Glutamatergic neuron (in vitro differentiated cells): ENCODE data around the gene ZNF652. TPM values are rescaled to one million over a fixed set of nuclear protein-coding genes. Genes with fewer than 3 reads are reported as not detected.

Experiments used
- DNase-seq: peaks from one replicate; pipeline ENCODE4 v3.0.0; 2022
- H3K27ac Mint-ChIP-seq: one replicate; pipeline ENCODE4 v1.8.0; 2020; ENCODE audit warnings: mild to moderate bottlenecking, mixed read lengths, inconsistent platforms; ENCODE audit not compliant: unreplicated experiment
- H3K27me3 Mint-ChIP-seq: one replicate; pipeline ENCODE4 v1.8.0; 2020; ENCODE audit warnings: mild to moderate bottlenecking, moderate library complexity, mixed read lengths, inconsistent platforms; ENCODE audit not compliant: unreplicated experiment
- H3K36me3 Mint-ChIP-seq: one replicate; pipeline ENCODE4 v1.8.0; 2020; ENCODE audit warnings: mild to moderate bottlenecking, mixed read lengths, inconsistent platforms; ENCODE audit not compliant: unreplicated experiment
- H3K4me1 Mint-ChIP-seq: one replicate; pipeline ENCODE4 v1.8.0; 2020; ENCODE audit warnings: mild to moderate bottlenecking, low read depth, mixed read lengths, inconsistent platforms; ENCODE audit not compliant: unreplicated experiment
- H3K4me3 Mint-ChIP-seq: one replicate; pipeline ENCODE4 v1.8.0; 2020; ENCODE audit warnings: mild to moderate bottlenecking, mixed read lengths, inconsistent platforms; ENCODE audit not compliant: unreplicated experiment
- H3K9me3 Mint-ChIP-seq: one replicate; pipeline ENCODE4 v1.8.0; 2020; ENCODE audit warnings: mild to moderate bottlenecking, moderate library complexity, mixed read lengths, inconsistent platforms; ENCODE audit not compliant: unreplicated experiment
- total RNA-seq: library from RNA; stranded (reverse); fragmentation: NEBNext Ultra II Directional; extraction: Animal tissue kit (Norgen Biotek cat#: 25700); gene quantifications from one replicate; pipeline ENCODE4 v1.2.1, GENCODE V29; 2021; ENCODE audit not compliant: unreplicated experiment
- TF ChIP-seq, protein P1 (sequence below): fragments of 200-600 bp; sonication (generic); IDR thresholded peaks from one replicate; pipeline ENCODE4 v1.5.0; 2021; ENCODE audit not compliant: partially characterized antibody, unreplicated experiment

Gene ZNF652
- total RNA-seq, 1 donor from 2014 or later: 37.4 TPM

DNA sequence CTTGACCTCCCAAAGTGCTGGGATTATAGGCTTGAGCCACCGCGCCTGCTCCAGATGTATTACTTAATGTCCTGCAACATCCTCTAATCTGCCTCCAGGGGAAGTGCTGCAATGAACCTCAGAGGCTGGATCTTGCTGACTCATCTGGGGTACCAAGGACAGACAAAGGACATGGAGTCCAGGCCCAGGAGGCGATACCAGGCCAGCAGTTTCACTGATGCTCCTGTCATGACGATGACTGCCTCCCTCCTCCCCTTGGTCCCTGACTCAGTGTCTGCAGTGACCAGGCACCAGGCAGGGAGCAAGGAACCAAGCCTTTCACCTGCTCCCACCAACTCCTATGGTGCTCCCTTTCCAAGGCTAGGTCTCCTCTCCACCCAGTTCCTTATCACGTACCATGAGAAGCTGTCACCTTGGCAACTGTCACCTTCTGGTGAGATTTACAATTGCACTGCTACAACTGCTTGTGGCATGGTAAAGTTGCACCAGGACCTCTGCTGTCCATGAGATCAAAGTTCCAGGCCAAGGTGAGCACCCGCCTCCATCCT is 109.8 kb downstream of the ZNF652 start:
- Mint-ChIP-seq H3K4me1 (no peaks in the 10 kb centered on the region), H3K4me3 (no peak overlapping the region), H3K27ac (no peak overlapping the region), H3K27me3 (no peaks in the 10 kb centered on the region), H3K36me3 (no peaks in the 10 kb centered on the region), H3K9me3 (no peaks in the 10 kb centered on the region)
- TF ChIP-seq, protein P1, sequence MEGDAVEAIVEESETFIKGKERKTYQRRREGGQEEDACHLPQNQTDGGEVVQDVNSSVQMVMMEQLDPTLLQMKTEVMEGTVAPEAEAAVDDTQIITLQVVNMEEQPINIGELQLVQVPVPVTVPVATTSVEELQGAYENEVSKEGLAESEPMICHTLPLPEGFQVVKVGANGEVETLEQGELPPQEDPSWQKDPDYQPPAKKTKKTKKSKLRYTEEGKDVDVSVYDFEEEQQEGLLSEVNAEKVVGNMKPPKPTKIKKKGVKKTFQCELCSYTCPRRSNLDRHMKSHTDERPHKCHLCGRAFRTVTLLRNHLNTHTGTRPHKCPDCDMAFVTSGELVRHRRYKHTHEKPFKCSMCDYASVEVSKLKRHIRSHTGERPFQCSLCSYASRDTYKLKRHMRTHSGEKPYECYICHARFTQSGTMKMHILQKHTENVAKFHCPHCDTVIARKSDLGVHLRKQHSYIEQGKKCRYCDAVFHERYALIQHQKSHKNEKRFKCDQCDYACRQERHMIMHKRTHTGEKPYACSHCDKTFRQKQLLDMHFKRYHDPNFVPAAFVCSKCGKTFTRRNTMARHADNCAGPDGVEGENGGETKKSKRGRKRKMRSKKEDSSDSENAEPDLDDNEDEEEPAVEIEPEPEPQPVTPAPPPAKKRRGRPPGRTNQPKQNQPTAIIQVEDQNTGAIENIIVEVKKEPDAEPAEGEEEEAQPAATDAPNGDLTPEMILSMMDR: no peak
- no peak for DNase-seq

DNA sequence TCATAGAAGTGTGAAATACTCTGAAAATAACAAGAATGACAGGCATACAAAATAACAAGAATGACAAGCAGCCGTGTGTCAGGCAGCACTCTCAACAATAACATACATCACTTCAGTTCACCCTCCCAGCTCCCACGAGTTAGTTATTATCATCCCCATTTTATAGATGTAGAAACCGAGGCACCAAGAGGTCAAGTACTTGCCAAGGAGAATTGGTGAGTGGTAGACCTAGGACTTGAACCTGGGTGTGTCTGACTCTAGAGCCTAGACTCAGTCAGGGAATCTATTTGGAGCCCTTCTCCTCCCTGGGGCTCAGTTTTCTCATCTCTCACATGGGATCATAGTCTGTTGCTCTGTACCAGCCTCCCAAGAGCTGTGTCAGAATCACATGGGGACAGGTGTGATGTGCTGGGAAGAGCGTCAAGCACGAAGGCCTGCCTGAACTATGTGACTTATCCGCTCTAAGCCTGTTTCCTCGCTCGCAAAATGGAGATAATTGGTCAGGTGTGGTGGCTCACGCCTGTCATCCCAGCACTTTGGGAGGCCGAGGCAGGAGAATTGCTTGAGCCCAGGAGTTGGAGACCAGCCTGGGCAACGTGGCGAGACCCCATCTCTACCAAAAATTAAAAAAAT is 112.0 kb downstream of the ZNF652 start:
- Mint-ChIP-seq H3K36me3 (no peaks in the 10 kb centered on the region), H3K4me3 (no peak overlapping the region), H3K27me3 (no peaks in the 10 kb centered on the region), H3K27ac (no peak overlapping the region), H3K9me3 (no peaks in the 10 kb centered on the region), H3K4me1 (no peaks in the 10 kb centered on the region)
- TF ChIP-seq, protein P1: no peak
- DNase-seq: no peak

- H3K36me3 Mint-ChIP-seq: no peaks in the 10 kb centered on the region
- TF ChIP-seq, protein P1: no peak
- no peak for DNase-seq
- no peaks in the 10 kb centered on the region for H3K9me3 Mint-ChIP-seq
- H3K27me3 Mint-ChIP-seq: no peaks in the 10 kb centered on the region
- no peak overlapping the region for H3K27ac Mint-ChIP-seq
- H3K4me1 Mint-ChIP-seq: no peaks in the 10 kb centered on the region
- no peak overlapping the region for H3K4me3 Mint-ChIP-seq
These were observed 112.7 kb downstream of the ZNF652 start for GRCh38 chr17:49249292-49249794.

- H3K36me3 Mint-ChIP-seq: no peaks in the 10 kb centered on the region
These were observed 114.1 kb downstream of the ZNF652 start for GRCh38 chr17:49247944-49248343.

GRCh38 chr17:49244839-49245238 is 117.2 kb downstream of the ZNF652 start:
- Mint-ChIP-seq H3K4me1 (no peaks in the 10 kb centered on the region), H3K4me3 (no peak overlapping the region), H3K36me3 (no peaks in the 10 kb centered on the region), H3K9me3 (no peaks in the 10 kb centered on the region), H3K27me3 (no peaks in the 10 kb centered on the region), H3K27ac (no peak overlapping the region)
- no peak for DNase-seq
- TF ChIP-seq, protein P1: no peak

More at GRCh38 chr17:49247944-49248343, 114.1 kb downstream of the ZNF652 start:
- H3K4me1 Mint-ChIP-seq: no peaks in the 10 kb centered on the region
- TF ChIP-seq, protein P1: no peak
- no peak overlapping the region for H3K27ac Mint-ChIP-seq
- no peaks in the 10 kb centered on the region for H3K9me3 Mint-ChIP-seq
- no peak overlapping the region for H3K4me3 Mint-ChIP-seq
- no peak for DNase-seq
- no peaks in the 10 kb centered on the region for H3K27me3 Mint-ChIP-seq
